Measurements from ENCODE around the gene PKDREJ.

Gene PKDREJ

GRCh38 chr22:46299101-46299500, 36.0 kb upstream of the PKDREJ start:
- no peak overlapping the region for H3K4me3 ChIP-seq (ENCODE audit: low read depth, low read length)

GRCh38 chr22:46297151-46297812, 34.1 kb upstream of the PKDREJ start:
- no peak for TF ChIP-seq CTCF (IDR thresholded peaks at IDR 0.05; ENCODE audit: borderline replicate concordance, insufficient read depth, low read depth, low read length)
- H3K4me3 ChIP-seq (ENCODE audit: low read depth, low read length) = peak overlapping the region; percentile 91

More at GRCh38 chr22:46299101-46299500, 36.0 kb upstream of the PKDREJ start:
- TF ChIP-seq CTCF (IDR thresholded peaks at IDR 0.05; ENCODE audit: borderline replicate concordance, insufficient read depth, low read depth, low read length) = no peak

GRCh38 chr22:46296257-46297150, 33.4 kb upstream of the PKDREJ start, which contains the start of gene GTSE1:
GTSE1 (plus strand) TSS chr22:46296870; CDS start chr22:46297401, 531 bp downstream.
- no peak for TF ChIP-seq CTCF (IDR thresholded peaks at IDR 0.05; ENCODE audit: borderline replicate concordance, insufficient read depth, low read depth, low read length)
- H3K4me3 ChIP-seq (ENCODE audit: low read depth, low read length) = peak within 1 kb of the TSS; percentile 91

- no peak for TF ChIP-seq CTCF (IDR thresholded peaks at IDR 0.05; ENCODE audit: borderline replicate concordance, insufficient read depth, low read depth, low read length)
Observed at GRCh38 chr22:46295277-46295971, 32.3 kb upstream of the PKDREJ start.

GRCh38 chr22:46294784-46295183, 31.6 kb upstream of the PKDREJ start:
- H3K4me3 ChIP-seq (ENCODE audit: low read depth, low read length) = no peak overlapping the region
- no peak for TF ChIP-seq CTCF (IDR thresholded peaks at IDR 0.05; ENCODE audit: borderline replicate concordance, insufficient read depth, low read depth, low read length)

More at GRCh38 chr22:46295277-46295971, 32.3 kb upstream of the PKDREJ start:
- peak overlapping the region; percentile 62 for H3K4me3 ChIP-seq (ENCODE audit: low read depth, low read length)

- TF ChIP-seq CTCF (IDR thresholded peaks at IDR 0.05; ENCODE audit: borderline replicate concordance, insufficient read depth, low read depth, low read length) = no peak
- no peak overlapping the region for H3K4me3 ChIP-seq (ENCODE audit: low read depth, low read length)
Observed at GRCh38 chr22:46293577-46294260, 30.6 kb upstream of the PKDREJ start.
